NCI-H446 (cell line): ENCODE measurements around the gene CASP6.
"Not testable (repeated sequence)": the region's sequence is repeated elsewhere in the genome, so short reads cannot be mapped to it uniquely, and the experiment has no call there.

ENCODE experiments used
- DNase-seq, 2 experiments: peaks; one replicate each; lab custom pipeline; 2025; lab: John Stamatoyannopoulos, UW

Gene CASP6

GRCh38 chr4:109719604-109720003 is 16.4 kb upstream of the CASP6 start:
- no peak for DNase-seq

- no peak for DNase-seq
Measured at GRCh38 chr4:109718759-109719158, 15.5 kb upstream of the CASP6 start.

- DNase-seq: no peak
Measured at GRCh38 chr4:109713500-109713899, 10.3 kb upstream of the CASP6 start.

- no peak for DNase-seq
Measured at GRCh38 chr4:109708990-109709389, 5.7 kb upstream of the CASP6 start.

- DNase-seq: no peak
Measured at GRCh38 chr4:109708435-109708834, 5.2 kb upstream of the CASP6 start.

- no peak for DNase-seq
Measured at GRCh38 chr4:109703664-109704361, 568 bp upstream of the CASP6 start.

- no peak for DNase-seq
Measured at GRCh38 chr4:109701566-109702410, 1.5 kb downstream of the CASP6 start.

GRCh38 chr4:109699553-109700225 is 3.6 kb downstream of the CASP6 start:
- peak; percentile 20 to 75 for DNase-seq

- no peak for DNase-seq
Measured at GRCh38 chr4:109698656-109699055, 4.6 kb downstream of the CASP6 start.

- no peak for DNase-seq
Measured at GRCh38 chr4:109691411-109691920, 11.8 kb downstream of the CASP6 start.

GRCh38 chr4:109690690-109691410 is 12.4 kb downstream of the CASP6 start:
- no peak for DNase-seq

- DNase-seq: no peak
Measured at GRCh38 chr4:109684727-109685126, 18.5 kb downstream of the CASP6 start.

- no peak for DNase-seq
Measured at GRCh38 chr4:109683621-109684253, 19.5 kb downstream of the CASP6 start.

- no peak for DNase-seq
Measured at GRCh38 chr4:109682875-109683274, 20.4 kb downstream of the CASP6 start.

GRCh38 chr4:109678925-109679324 is 24.3 kb downstream of the CASP6 start:
- DNase-seq: not testable (repeated sequence)

- not testable (repeated sequence) for DNase-seq
Measured at GRCh38 chr4:109678472-109678871, 24.8 kb downstream of the CASP6 start.

- no peak for DNase-seq
Measured at GRCh38 chr4:109676886-109677285, 26.4 kb downstream of the CASP6 start.

- DNase-seq: no peak
Measured at GRCh38 chr4:109675843-109676242, 27.4 kb downstream of the CASP6 start.

GRCh38 chr4:109675181-109675580 is 28.1 kb downstream of the CASP6 start:
- DNase-seq: no peak

- DNase-seq: no peak
Measured at GRCh38 chr4:109673303-109673702, 29.9 kb downstream of the CASP6 start.

- DNase-seq: no peak
Measured at GRCh38 chr4:109672169-109672930, 30.9 kb downstream of the CASP6 start.
